SK-N-SH (cell line): ENCODE measurements around the gene CIPC. TPM values are rescaled to one million over a fixed set of nuclear protein-coding genes. Genes with fewer than 3 reads are reported as not detected.

Experiments
- CTCF ChIA-PET: fragments of 300-600, 350-600 bp; formaldehyde crosslinking; extraction: SDS; loops from one replicate; lab custom pipeline; 2021; lab: Yijun Ruan, JAX
- POLR2A ChIA-PET: fragments of 350-600 bp; sonication (Branson Sonifier 250); formaldehyde crosslinking; extraction: SDS; loops from one replicate; lab custom pipeline; 2020; ENCODE audit warnings: antibody characterized with exemption, inconsistent platforms; lab: Yijun Ruan, JAX
- DNase-seq: peaks from one replicate; pipeline ENCODE4 v3.0.0; 2012
- H2AFZ ChIP-seq: fragments of 200-600 bp; sonication (generic); 2 replicates; pipeline ENCODE4 v1.8.1; 2016; ENCODE audit warnings: antibody characterized with exemption, mild to moderate bottlenecking, low read depth
- H3F3A ChIP-seq: fragments of 200-600 bp; sonication (generic); replicated peaks from 2 replicates; pipeline ENCODE3; 2016; ENCODE audit warnings: antibody characterized with exemption, mild to moderate bottlenecking; ENCODE audit not compliant: insufficient read depth
- H3K27ac ChIP-seq, 2 experiments: fragments of 200-500 bp in 1 of 2; fragments of 200-600 bp in 1 of 2; sonication (Bioruptor generic) in 1 of 2; sonication (generic), shearing (Covaris generic) in 1 of 2; 2 replicates each; pipeline versions ENCODE4 v1.5.1 to v1.6.1; 2014 to 2016; ENCODE audit warnings: low read depth in 2 of 2, inconsistent platforms in 1 of 2, low read length in 1 of 2, mild to moderate bottlenecking in 1 of 2, mixed read lengths in 1 of 2
- H3K27me3 ChIP-seq: fragments of 200-600 bp; sonication (generic), shearing (Covaris generic); 2 replicates; pipeline ENCODE4 v1.6.1; 2016; ENCODE audit warnings: mixed run types; ENCODE audit not compliant: insufficient read depth
- H3K36me3 ChIP-seq, 2 experiments: fragments of 200-500 bp in 1 of 2; fragments of 200-600 bp in 1 of 2; sonication (Bioruptor generic) in 1 of 2; sonication (generic) in 1 of 2; replicated peaks in 1 of 2; 2 replicates each; pipeline versions ENCODE3 to v1.5.1; 2014 to 2016; ENCODE audit warnings: low read length in 1 of 2, mild to moderate bottlenecking in 1 of 2; ENCODE audit not compliant: insufficient read depth in 2 of 2, control insufficient read depth in 1 of 2
- H3K4me1 ChIP-seq, 2 experiments: fragments of 200-500 bp in 1 of 2; fragments of 200-600 bp in 1 of 2; sonication (Bioruptor generic) in 1 of 2; sonication (generic), shearing (Covaris generic) in 1 of 2; 2 replicates each; pipeline versions ENCODE4 v1.5.1 to v1.6.1; 2014 to 2016; ENCODE audit warnings: low read depth in 1 of 2, low read length in 1 of 2, mixed run types in 1 of 2; ENCODE audit not compliant: insufficient read depth in 2 of 2, control insufficient read depth in 1 of 2
- H3K4me2 ChIP-seq: fragments of 200-600 bp; sonication (generic), shearing (Covaris generic); 2 replicates; pipeline ENCODE4 v1.6.1; 2017; ENCODE audit warnings: mixed run types
- H3K4me3 ChIP-seq, 2 experiments: fragments of 200-500 bp in 1 of 2; fragments of 200-600 bp in 1 of 2; sonication (Bioruptor generic) in 1 of 2; sonication (generic), shearing (Covaris generic) in 1 of 2; 2 replicates each; pipeline versions ENCODE4 v1.5.1 to v1.8.1; 2014 to 2016; ENCODE audit warnings: low read depth in 2 of 2, inconsistent platforms in 1 of 2, low read length in 1 of 2, mild to moderate bottlenecking in 1 of 2, mixed read lengths in 1 of 2, moderate library complexity in 1 of 2
- H3K79me2 ChIP-seq: fragments of 200-600 bp; sonication (generic); 2 replicates; pipeline ENCODE4 v1.8.1; 2017; ENCODE audit warnings: mild to moderate bottlenecking; ENCODE audit not compliant: insufficient read depth
- H3K9ac ChIP-seq: fragments of 200-600 bp; sonication (generic); 2 replicates; pipeline ENCODE4 v1.6.1; 2017; ENCODE audit warnings: mixed run types
- H3K9me2 ChIP-seq: fragments of 200-600 bp; sonication (generic); 2 replicates; pipeline ENCODE4 v1.6.1; 2017; ENCODE audit warnings: mixed run types
- H3K9me3 ChIP-seq: fragments of 200-600 bp; sonication (generic); 2 replicates; pipeline ENCODE4 v1.6.1; 2017; ENCODE audit warnings: mixed run types, mild to moderate bottlenecking, moderate library complexity
- H4K20me1 ChIP-seq: fragments of 200-600 bp; sonication (generic); 2 replicates; pipeline ENCODE4 v1.6.1; 2017; ENCODE audit warnings: mild to moderate bottlenecking, mixed run types; ENCODE audit not compliant: insufficient read depth
- EP300 ChIP-seq, 2 experiments: IDR thresholded peaks; 2 replicates each; pipeline versions ENCODE4 v1.4.0 to v1.6.1; 2012; ENCODE audit warnings: borderline replicate concordance in 1 of 2, low read depth in 1 of 2, low read length in 1 of 2
- EZH2phosphoT487 ChIP-seq: fragments of 200-600 bp; sonication (generic); IDR thresholded peaks from 2 replicates; pipeline ENCODE4 v1.6.1; 2017; ENCODE audit warnings: low read depth, mixed run types, mild to moderate bottlenecking, antibody characterized with exemption, moderate library complexity, borderline replicate concordance
- FOSL2 ChIP-seq: IDR thresholded peaks from 2 replicates; pipeline ENCODE4 v1.4.0; 2012; ENCODE audit warnings: low read depth, mild to moderate bottlenecking, moderate library complexity, borderline replicate concordance
- FOXM1 ChIP-seq: IDR thresholded peaks from 2 replicates; pipeline ENCODE4 v1.4.0; 2012; ENCODE audit warnings: low read depth, mild to moderate bottlenecking
- JUND ChIP-seq: IDR thresholded peaks from 2 replicates; pipeline ENCODE4 v1.4.0; 2012
- MEF2A ChIP-seq: IDR thresholded peaks from 2 replicates; pipeline ENCODE4 v1.4.0; 2012; ENCODE audit warnings: low read depth, borderline replicate concordance
- TCF12 ChIP-seq: IDR thresholded peaks from 2 replicates; pipeline ENCODE4 v1.4.0; 2012
- WGBS: methylation state at CpG from one replicate; pipeline ENCODE4 v1.1.6; 2017; ENCODE audit warnings: low lambda C conversion rate; 5-methylcytosine and 5-hydroxymethylcytosine counted together
- polyA plus RNA-seq, 3 experiments: library from polyadenylated mRNA; depleted of rRNA; stranded (reverse); fragments of >200 nt; gene quantifications; 2 replicates each; pipeline ENCODE4 v1.2.3, GENCODE V29; 2012
- TF ChIP-seq, protein P1 (sequence below): IDR thresholded peaks from 2 replicates; pipeline ENCODE4; 2012
- TF ChIP-seq, protein P2 (sequence below): IDR thresholded peaks from 2 replicates; pipeline ENCODE4 v1.4.0; 2012; ENCODE audit warnings: low read depth, borderline replicate concordance
- TF ChIP-seq, protein P3 (sequence below): IDR thresholded peaks from 2 replicates; pipeline ENCODE4 v1.6.1; 2012; ENCODE audit warnings: mild to moderate bottlenecking, low read depth, low read length, moderate library complexity
- TF ChIP-seq, protein P4 (sequence below): fragments of 200-600 bp; sonication (generic); IDR thresholded peaks from 2 replicates; pipeline ENCODE4 v1.6.1; 2017; ENCODE audit warnings: antibody characterized with exemption, mild to moderate bottlenecking, moderate library complexity

CIPC gene
- polyA plus RNA-seq, 1 of the 3 experiments (the other 2 are of a cell fraction), result 6.5 TPM

GRCh38 chr14:77157740-77158139 is 59.7 kb downstream of the CIPC start:
- H3K4me1 ChIP-seq, result peaks cover 4 to 17% of the 10 kb centered on the region in 2 experiments; a peak in 1 of 4 replicates
- H3K4me3 ChIP-seq, result no peak overlapping the region
- no peak for DNase-seq
- H2AFZ ChIP-seq, result peak overlapping the region; percentile 66; the same call in 1 of the 2 replicates
- no peaks in the 10 kb centered on the region for H3K36me3 ChIP-seq
- peak overlapping the region; percentile 46; the same call in 1 of the 2 replicates for H3K4me2 ChIP-seq
- no peaks in the 10 kb centered on the region for H4K20me1 ChIP-seq
- no peaks in the 10 kb centered on the region for H3F3A ChIP-seq
- ChIA-PET POLR2A (interaction anchor here (2.2 kb wide), 1 partner anchor 24 kb away, joined by 5 read pairs; the partner anchor contains the start of gene TMEM63C), CTCF (interaction anchor here (0.6 to 2.8 kb wide), 7 partner anchors 32 to 158 kb away, joined by 3 to 14 read pairs (median 3); no protein-coding TSS in a partner anchor)
- no peak for TF ChIP-seq JUND
- TF ChIP-seq EP300 (IDR thresholded peaks at IDR 0.05; ENCODE audit: borderline replicate concordance in 1 of 2, low read depth in 1 of 2, low read length in 1 of 2), result no peak
- TF ChIP-seq MEF2A, result no peak
- H3K9me3 ChIP-seq, result no peaks in the 10 kb centered on the region
- no peaks in the 10 kb centered on the region; the same call in 1 of the 2 replicates for H3K27me3 ChIP-seq
- peak overlapping the region in 1 of 2 experiments; percentile 29; a peak in 2 of 4 replicates for H3K27ac ChIP-seq
- 80% methylated on average over 11 of the region's 11 CpGs for WGBS
- no peak overlapping the region for H3K9ac ChIP-seq
- no peaks in the 10 kb centered on the region for H3K9me2 ChIP-seq
- H3K79me2 ChIP-seq, result no peaks in the 10 kb centered on the region

DNA sequence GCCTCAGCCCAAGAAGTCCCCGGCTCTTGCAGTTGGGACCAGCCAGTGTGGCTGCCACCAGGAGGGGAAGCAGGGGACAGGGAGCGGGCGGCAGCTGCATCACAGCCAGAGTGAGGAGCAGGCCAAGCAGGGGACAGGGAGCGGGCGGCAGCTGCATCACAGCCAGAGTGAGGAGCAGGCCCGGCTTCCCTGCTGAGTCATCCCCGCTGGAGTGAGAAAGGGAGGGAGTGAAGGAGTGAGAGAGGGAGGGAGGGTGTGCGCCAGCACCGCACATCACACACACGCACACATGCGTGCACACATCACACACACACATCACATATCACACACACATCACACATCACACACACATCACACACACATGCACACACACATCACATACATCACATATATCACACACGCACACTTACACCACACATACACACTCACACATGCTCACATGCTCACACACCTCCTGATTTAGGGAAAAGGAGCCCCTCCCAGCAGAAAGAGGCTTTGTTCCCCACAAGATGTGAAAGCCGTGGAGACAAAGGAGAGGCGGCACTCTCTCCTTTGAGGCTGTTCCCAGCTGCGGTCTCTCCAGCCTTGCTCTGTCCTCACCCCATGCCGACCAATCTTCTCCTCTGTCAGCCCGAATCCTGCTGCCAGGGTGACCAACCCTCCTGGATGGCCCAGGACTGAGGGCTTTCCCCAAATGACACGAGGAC is 60.3 kb downstream of the CIPC start:
- H3K9me3 ChIP-seq, result no peaks in the 10 kb centered on the region
- no peaks in the 10 kb centered on the region for H3K9me2 ChIP-seq
- H3K79me2 ChIP-seq, result no peaks in the 10 kb centered on the region
- no peak overlapping the region for H3K9ac ChIP-seq
- TF ChIP-seq TCF12 (no peak), EZH2phosphoT487 (no peak), FOXM1 (no peak), FOSL2 (peak; percentile 63; the same call in 1 of the 2 replicates)
- TF ChIP-seq, protein P1, sequence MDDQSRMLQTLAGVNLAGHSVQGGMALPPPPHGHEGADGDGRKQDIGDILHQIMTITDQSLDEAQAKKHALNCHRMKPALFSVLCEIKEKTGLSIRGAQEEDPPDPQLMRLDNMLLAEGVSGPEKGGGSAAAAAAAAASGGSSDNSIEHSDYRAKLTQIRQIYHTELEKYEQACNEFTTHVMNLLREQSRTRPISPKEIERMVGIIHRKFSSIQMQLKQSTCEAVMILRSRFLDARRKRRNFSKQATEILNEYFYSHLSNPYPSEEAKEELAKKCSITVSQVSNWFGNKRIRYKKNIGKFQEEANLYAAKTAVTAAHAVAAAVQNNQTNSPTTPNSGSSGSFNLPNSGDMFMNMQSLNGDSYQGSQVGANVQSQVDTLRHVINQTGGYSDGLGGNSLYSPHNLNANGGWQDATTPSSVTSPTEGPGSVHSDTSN, result no peak
- TF ChIP-seq, protein P2, sequence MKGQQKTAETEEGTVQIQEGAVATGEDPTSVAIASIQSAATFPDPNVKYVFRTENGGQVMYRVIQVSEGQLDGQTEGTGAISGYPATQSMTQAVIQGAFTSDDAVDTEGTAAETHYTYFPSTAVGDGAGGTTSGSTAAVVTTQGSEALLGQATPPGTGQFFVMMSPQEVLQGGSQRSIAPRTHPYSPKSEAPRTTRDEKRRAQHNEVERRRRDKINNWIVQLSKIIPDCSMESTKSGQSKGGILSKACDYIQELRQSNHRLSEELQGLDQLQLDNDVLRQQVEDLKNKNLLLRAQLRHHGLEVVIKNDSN, result no peak
- TF ChIP-seq, protein P3, sequence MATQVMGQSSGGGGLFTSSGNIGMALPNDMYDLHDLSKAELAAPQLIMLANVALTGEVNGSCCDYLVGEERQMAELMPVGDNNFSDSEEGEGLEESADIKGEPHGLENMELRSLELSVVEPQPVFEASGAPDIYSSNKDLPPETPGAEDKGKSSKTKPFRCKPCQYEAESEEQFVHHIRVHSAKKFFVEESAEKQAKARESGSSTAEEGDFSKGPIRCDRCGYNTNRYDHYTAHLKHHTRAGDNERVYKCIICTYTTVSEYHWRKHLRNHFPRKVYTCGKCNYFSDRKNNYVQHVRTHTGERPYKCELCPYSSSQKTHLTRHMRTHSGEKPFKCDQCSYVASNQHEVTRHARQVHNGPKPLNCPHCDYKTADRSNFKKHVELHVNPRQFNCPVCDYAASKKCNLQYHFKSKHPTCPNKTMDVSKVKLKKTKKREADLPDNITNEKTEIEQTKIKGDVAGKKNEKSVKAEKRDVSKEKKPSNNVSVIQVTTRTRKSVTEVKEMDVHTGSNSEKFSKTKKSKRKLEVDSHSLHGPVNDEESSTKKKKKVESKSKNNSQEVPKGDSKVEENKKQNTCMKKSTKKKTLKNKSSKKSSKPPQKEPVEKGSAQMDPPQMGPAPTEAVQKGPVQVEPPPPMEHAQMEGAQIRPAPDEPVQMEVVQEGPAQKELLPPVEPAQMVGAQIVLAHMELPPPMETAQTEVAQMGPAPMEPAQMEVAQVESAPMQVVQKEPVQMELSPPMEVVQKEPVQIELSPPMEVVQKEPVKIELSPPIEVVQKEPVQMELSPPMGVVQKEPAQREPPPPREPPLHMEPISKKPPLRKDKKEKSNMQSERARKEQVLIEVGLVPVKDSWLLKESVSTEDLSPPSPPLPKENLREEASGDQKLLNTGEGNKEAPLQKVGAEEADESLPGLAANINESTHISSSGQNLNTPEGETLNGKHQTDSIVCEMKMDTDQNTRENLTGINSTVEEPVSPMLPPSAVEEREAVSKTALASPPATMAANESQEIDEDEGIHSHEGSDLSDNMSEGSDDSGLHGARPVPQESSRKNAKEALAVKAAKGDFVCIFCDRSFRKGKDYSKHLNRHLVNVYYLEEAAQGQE, result no peak
- TF ChIP-seq, protein P4, sequence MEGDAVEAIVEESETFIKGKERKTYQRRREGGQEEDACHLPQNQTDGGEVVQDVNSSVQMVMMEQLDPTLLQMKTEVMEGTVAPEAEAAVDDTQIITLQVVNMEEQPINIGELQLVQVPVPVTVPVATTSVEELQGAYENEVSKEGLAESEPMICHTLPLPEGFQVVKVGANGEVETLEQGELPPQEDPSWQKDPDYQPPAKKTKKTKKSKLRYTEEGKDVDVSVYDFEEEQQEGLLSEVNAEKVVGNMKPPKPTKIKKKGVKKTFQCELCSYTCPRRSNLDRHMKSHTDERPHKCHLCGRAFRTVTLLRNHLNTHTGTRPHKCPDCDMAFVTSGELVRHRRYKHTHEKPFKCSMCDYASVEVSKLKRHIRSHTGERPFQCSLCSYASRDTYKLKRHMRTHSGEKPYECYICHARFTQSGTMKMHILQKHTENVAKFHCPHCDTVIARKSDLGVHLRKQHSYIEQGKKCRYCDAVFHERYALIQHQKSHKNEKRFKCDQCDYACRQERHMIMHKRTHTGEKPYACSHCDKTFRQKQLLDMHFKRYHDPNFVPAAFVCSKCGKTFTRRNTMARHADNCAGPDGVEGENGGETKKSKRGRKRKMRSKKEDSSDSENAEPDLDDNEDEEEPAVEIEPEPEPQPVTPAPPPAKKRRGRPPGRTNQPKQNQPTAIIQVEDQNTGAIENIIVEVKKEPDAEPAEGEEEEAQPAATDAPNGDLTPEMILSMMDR, result no peak
- no peaks in the 10 kb centered on the region for H4K20me1 ChIP-seq
- no peaks in the 10 kb centered on the region; the same call in 1 of the 2 replicates for H3K27me3 ChIP-seq
- DNase-seq, result peak; percentile 76
- H2AFZ ChIP-seq, result peak overlapping the region; percentile 66; the same call in 1 of the 2 replicates
- peaks cover 4 to 17% of the 10 kb centered on the region in 2 experiments; a peak in 1 of 4 replicates for H3K4me1 ChIP-seq
- ChIA-PET POLR2A (interaction anchor here (2.2 kb wide), 1 partner anchor 23 kb away, joined by 5 read pairs; the partner anchor contains the start of gene TMEM63C), CTCF (interaction anchor here (1.0 to 2.8 kb wide), 7 partner anchors 32 to 157 kb away, joined by 3 to 14 read pairs (median 3); no protein-coding TSS in a partner anchor)
- no peaks in the 10 kb centered on the region for H3K36me3 ChIP-seq
- peak overlapping the region; percentile 46; the same call in 1 of the 2 replicates for H3K4me2 ChIP-seq
- 40% methylated on average over 18 of the region's 18 CpGs for WGBS
- H3K4me3 ChIP-seq, result no peak overlapping the region
- H3K27ac ChIP-seq, result peak overlapping the region in 1 of 2 experiments; percentile 29; a peak in 2 of 4 replicates
- H3F3A ChIP-seq, result no peaks in the 10 kb centered on the region
